Measurements from ENCODE around the gene GRK3.
"Not testable (repeated sequence)": the region's sequence is repeated elsewhere in the genome, so short reads cannot be mapped to it uniquely, and the experiment has no call there.

Gene GRK3

DNA sequence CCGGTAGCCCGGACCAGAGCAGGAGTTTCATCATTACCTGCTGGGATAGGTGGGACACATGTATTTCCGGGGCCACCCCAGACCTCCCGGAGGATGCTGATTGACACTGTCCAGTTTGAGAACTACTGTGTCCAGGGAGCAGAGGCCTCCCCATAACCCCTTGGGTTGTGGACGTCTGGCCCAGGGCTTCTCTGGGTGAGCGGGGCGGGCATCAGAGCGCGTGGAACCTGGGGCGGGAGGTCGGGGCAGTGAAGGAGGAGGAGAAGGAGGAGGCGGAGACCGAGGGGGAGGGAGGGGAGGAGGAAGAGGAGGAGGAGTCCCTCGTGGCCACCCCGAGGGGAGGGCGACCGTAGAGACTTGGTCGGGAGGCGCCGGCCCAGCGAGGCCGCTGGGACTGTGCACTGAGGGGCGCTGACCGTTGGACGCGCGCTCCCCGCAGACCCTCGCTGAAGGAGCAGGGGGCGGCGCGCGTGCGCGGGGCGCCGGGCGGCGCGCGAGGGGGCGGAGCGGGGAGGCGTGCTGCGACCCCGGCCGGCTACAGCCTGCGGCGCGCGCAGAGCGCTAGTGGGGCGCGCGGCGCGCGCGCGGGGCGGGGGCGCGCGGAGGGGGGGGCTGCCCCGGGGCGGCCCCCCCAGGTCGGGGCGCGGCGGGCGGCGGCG is at the start of gene GRK3:
Gene GRK3, plus strand, starts transcription at position 356 of the 659 bp plus-strand sequence. CDS start 366 bp downstream, outside the sequence.
- no peak for DNase-seq (ENCODE audit: low read depth in 2 of 2)

DNA sequence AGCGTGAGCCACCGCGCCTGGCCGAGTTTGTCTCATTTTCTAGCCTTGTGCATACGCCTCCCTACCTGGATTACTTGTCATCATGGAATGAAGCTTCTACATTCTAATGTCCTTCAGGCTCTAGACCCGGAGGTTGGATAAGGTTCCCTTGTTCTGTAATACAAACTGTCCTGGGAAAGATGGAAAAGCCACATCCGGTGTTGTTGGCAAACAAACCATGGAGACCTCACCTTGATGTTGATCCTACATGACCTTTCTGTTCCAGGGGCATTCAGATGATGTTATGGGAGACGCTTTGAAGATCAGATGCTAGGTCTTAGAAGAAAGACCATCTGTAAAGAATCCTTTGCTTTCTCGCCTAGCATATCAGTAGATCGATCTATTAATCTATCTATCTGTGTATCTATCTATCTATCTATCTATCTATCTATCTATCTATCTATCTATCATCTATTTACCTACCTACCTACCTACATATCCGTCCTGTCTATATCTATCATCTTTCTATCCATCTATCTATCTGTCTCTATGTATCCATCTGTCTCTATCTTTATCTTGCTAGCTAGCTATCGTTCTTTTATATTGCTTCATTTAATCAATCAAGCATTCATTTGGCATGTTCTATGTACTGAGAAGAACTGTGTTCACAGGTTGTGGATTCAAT is 46.3 kb upstream of the GRK3 start:
- DNase-seq (ENCODE audit: low read depth in 2 of 2), result no peak

DNA sequence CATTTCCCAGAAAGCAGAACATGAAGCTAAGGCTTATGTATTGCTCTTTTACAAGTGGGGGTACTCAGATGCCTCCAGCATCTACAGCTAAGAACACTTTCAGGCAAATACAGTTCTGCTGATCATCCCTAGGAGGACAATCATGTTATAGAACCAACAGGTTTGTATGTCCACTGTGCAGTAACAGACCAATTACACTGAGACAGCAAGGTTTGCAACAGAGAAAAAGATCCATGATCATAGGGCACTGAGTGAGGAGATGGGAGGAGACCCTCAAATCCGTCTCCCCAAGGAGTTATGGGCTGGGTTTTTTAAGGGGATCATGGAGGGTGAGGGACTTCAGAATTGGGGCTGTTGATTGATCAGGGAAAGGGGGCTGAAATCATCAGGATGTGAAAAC is 39.1 kb upstream of the GRK3 start:
- DNase-seq (ENCODE audit: low read depth in 2 of 2), result no peak

DNA sequence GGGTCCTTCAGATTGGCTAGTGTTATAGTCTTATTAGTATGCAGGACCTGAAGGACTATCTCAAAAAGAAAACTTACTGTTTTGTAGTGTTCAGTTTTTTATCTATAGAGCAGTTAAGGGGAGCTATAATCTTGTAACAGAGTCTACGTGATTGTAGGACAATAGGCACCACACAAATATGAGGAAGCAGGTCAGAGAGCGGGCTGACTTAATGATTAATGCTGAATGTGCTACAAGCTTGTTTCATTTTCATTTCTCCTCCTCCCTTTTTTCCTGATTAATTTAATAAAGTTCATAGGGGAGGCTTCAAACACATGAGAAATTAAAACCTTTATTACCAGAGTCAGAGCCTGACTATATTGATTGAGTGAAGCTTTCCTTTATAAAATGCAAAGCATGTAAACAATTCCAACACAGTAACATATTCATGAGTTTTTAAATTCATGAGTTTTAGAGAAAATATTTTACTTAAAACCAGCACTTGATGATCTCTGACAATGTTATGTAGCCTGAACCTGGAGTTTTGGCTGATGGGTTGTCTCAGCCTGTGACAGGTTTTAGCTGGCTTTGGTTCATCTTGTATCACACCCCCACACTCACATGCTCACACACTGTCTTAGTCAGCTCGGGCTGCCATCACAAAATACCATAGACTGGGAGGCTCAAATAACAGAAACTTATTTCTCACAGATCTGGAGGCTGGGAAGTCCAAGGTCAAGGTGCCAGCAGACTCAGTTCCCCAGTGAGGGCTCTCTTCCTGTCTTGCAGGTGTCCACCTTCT is 38.5 kb upstream of the GRK3 start:
- DNase-seq (ENCODE audit: low read depth in 2 of 2), result not testable (repeated sequence)

DNA sequence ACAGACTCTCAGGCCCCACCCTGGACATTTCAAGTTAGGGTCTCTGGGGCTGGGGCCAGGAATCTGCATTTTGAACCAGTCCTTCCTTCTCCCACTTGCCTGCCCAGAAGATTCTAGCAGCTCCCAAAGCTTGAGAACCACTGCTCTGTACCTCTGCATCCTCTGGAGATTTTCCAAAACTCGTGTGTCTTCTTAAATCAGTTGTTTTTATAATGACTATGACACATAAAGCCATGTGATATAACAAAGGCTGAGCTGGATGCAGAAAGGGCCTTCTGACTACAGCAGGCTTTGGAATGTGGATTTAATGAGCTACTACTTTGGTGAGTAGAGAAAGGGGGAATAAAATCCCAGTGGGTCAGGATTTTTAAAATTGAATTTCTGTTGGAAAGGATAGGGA is 37.5 kb upstream of the GRK3 start:
- DNase-seq (ENCODE audit: low read depth in 2 of 2), result not testable (repeated sequence)

DNA sequence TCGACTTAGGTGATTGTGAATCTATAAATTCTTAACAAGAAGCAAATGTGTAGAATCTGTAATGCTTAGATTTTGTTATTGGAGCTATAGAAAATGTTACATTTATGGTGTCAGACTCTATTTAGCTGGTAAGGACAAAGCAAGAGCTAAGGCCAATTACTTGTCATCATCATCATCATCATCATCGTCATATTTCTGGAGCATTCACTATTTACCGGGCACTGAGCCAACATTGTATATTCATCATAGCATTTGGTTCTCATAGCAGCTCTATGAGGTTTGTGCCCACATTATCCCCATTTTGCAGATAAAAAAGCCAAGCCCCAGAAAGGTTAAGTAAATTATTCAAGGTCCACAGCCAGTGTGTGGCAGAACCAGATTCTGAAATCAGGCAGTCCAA is 36.4 kb upstream of the GRK3 start:
- not testable (repeated sequence) for DNase-seq (ENCODE audit: low read depth in 2 of 2)

DNA sequence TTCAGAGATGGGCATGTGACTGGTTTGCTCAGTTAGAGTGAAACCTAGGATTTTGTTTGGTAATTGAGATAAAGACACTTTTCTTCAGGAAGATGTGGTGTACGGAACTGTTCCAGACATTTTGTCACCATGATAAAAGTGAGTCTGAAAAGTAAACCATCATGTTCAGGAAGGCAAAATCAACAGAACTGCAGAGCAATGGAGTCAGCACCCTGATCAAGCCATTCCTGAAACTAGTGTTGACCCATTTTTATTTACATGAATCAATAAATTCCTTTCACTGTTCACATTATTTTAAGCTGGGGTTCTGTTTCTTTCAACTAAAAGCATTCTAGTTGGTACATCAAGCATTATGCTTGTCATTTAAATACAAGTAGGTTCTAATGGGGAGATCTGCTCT is 35.4 kb upstream of the GRK3 start:
- DNase-seq (ENCODE audit: low read depth in 2 of 2), result not testable (repeated sequence)

DNA sequence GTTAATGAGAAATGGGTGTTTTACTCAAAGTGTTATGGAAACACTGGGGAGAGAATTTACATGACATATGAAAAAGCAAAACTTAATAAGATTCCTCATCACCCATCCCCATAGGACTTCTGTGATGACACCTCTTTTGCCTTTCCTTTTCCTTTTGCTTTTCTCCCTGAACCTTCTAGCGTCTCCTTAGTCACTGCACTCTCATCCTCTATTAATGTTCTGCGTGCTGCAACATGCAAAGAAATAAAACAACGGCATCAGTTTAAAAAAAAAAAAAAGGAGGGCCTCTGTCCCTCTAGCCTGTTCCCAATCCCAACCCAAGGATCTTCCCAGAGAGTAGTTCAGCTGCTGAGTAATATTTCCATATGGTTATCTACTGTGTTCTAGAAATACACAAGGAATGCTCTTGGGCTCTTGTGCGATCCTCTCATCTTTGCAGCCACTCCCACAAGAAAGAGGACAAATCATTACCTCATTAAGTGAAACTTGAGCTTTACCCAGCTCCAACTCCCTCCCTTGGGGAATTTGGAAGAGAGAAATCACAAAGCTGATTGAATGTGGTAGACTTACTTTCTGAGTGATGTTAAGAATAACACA is 34.8 kb upstream of the GRK3 start:
- DNase-seq (ENCODE audit: low read depth in 2 of 2), result not testable (repeated sequence)

DNA sequence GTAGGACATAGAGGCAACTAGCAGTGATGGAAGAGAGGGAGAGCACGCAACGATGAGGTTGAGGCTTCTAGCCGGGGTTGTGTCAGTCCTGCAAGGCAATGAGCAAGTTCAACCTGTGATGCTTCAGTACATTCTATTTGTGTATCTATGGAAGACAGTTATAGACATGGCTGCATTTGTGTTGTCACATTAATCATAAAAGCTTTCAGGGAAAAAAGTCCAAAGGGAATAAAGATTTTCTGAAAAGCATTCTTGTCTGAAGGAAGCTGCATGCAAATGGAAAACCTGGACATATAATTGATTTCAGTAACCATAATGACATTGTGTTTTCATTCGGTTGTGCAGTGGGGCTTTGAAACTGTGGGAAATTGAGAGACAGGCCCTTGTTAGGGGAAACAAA is 32.8 kb upstream of the GRK3 start:
- DNase-seq (ENCODE audit: low read depth in 2 of 2), result not testable (repeated sequence)

DNA sequence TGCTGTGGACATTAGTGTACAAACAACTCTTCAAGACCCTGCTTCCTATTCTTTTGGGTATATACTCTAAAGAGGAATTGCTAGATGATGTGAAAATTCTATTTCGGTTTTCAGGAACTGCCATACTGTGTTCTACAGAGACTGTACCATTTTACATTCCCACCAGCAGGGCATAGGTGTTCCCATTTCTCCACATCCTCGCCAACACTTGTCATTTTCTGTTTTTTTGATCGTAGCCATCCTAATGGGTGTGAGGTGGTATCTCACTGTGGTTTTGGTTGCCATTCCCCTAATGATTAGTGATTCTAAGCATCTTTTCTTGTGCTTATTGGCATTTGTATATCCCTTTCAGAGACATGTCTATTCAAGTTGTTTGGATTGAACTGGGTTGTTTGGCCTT is 29.8 kb upstream of the GRK3 start:
- DNase-seq (ENCODE audit: low read depth in 2 of 2), result no peak

DNA sequence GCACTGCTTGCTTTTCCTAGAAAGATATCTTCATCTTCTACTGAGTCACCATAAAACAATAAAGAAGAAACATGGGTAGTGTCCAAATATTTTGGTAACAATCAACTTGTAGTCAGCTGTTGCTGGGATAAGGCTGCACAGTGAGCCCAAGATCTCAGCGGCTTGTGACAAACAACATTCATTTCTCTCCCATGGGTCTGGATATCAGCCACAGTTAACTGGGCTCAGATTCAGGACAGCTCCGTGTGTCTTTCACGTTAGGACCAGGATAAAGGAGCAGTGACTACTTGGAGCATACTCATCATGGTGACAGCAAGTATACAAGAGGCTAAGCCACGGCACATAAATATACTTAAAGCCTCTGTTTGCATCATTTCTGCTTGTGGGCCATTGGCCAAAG is 27.9 kb upstream of the GRK3 start:
- DNase-seq (ENCODE audit: low read depth in 2 of 2), result no peak

DNA sequence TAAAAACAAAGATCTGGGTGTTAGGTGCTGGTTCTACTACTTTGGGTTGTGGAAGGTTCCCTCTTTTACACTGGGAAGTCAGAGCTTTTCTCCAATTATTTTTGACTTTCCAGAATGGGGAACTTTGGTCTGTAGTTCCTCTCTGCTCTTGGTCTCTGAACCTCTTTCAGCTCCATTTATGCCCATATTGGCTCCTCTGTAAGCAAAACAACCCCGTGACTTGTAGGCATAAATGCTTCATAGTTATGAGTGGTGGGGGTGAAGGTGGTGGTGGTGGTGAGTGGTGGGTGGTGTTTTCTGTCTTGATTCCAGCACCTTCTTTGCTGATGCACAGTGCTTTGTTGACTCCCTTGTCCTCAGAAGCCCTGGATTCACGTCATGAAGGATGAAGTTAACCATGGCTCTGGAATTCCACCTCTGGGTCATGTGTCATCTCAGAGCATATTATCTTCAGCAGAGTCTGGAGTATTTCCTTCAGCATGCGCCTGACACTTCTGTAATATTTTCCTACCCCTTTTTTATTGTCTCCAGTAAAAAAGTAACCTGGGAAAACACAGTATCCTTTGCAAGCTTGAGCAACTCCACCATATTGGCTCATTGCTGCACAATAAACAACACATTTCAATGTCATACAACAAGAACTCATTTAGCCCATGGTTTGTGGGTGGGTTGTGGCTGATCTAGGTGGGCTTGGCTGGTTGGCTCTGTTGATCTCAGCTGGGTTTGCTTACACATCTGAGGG is 24.1 kb upstream of the GRK3 start:
- no peak for DNase-seq (ENCODE audit: low read depth in 2 of 2)

DNA sequence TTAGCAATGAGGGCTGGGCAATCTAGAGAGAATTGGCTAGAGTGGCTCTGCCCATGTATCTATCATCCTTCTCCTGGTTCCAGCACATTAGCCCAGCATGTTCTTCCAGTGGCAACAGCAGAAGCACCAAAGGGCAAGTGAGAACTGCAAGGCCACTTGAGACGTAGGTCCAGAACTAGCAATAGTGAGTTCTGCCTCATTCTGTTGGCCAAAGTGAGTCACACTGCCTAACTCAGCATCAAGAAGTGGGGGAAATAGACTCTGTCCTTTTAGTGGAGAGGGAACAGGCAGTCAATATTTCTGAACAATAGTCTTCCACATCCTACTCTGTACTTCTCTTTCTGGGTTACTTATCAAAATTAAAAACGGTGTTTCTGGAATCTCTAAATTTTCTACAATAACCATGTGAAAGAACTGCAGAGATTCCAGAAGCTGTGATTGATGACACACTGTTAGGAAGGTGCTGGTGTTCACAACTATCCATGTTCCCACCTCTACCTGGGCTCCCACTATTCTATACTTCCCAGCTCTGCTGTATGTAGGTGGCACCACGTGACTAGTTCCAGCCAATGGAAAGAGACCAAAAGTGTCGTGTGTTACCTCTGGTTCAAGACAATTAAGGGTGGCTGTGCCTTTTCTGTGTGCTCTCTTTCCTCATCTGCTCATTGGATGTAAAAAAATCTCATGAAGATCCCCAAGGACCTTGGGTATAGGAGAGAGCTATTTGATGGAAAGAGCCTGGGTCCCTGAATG is 23.4 kb upstream of the GRK3 start:
- no peak for DNase-seq (ENCODE audit: low read depth in 2 of 2)

DNA sequence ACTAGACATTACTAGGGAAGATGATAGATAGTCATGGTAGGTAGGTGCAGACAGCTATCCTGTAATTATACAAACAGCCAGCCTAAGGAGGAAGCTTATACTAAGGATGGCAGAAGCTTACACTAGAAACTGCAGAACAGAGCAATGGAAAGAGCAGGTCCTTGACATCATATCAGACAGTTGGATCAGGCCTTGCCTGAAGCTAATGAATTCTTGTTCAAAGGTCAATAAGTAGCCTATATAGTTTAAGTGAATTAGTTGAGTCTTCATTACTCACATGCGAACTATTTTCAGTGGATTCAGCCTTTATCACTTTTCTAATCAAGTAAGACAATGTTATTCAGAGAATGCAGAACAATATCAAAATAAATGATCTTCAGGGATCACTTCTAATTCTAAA is 22.3 kb upstream of the GRK3 start:
- DNase-seq (ENCODE audit: low read depth in 2 of 2), result no peak

DNA sequence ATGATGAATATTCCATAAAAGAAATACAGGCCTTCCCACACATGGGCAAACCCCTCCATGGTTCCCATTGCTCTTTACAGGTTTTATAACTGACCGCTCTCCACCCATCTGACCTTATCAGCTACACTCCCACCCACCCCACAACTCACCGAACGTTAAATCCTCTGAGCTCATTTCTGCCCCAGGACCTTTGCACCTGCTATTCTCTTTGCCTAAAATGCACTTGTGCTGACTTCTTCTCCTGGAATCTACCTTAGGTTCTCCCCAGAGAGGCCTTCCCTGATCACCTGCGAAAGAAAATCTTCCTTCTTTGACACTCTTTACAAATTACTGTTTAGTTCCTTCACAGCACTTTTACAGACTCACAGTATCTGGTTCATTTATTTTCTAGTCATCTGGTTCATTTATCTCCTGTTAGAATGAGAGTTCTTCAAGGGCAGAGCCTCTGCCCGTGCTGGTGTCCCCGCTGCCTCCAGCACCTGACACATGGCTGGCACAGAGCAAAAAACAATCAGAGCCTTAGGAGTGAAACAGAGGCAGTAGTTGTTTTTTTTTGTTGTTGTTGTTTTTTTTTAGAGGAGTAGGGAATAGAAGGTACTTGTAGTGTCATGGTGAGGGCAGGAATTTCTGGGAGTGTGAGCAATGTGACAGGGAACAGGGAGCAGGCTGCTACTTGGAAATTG is 21.6 kb upstream of the GRK3 start:
- no peak for DNase-seq (ENCODE audit: low read depth in 2 of 2)

DNA sequence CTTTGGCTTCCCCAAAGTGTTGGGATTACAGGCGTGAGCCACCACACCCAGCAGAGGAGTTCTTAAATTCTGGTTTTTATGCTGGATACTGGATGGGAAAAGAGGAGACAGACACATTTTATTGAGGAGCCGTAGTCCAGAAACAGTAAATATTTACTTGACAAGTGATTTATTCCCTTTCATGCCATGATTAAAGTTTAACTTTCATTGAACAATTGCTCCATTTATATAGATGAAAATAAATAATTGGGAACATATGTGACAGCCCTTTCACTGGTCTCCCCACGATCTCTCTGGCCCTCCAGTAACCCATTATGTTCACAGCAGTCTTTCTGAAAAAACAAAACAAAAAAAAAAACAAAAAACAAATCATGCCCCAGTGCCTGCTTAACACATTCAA is 19.3 kb upstream of the GRK3 start:
- DNase-seq (ENCODE audit: low read depth in 2 of 2), result no peak

DNA sequence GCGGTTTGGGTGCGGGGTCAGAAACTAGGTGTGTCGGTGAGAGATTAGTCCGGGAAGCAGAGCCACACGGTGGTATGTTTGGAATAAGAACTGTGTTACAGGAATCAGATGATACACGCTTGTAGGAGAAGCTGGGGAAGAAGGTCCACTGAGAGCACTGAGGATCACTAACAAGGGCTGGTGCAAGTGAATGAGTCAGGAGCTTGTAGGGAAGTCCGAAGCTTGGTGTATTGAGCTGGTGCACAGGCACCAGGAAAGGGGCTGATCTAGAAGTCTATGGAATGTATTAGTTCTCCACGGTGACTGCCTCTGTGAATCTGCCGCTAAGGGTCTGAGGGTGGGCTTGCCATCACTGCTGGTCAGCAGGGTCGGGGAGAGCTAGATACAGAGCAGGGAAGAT is 18.8 kb upstream of the GRK3 start:
- DNase-seq (ENCODE audit: low read depth in 2 of 2), result no peak

DNA sequence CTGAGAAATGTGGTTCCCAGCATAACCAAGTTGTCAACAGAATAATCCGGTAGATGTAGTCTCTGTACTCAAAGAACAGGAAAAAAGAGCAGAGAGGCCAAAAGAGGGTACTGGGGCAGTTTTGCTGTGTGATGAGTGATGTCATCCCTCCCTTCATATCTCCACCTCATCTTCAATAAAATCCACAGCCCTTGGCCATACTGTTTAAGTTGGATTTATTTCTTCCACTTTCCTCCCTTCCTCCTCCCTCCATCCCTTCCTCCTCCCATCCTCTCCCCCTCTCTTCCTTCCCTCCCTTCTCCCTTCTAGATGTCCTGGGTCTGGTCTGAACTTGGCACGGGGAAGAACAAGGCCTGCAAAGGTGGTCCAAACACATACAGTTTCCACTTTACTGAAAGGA is 18.2 kb upstream of the GRK3 start:
- no peak for DNase-seq (ENCODE audit: low read depth in 2 of 2)

DNA sequence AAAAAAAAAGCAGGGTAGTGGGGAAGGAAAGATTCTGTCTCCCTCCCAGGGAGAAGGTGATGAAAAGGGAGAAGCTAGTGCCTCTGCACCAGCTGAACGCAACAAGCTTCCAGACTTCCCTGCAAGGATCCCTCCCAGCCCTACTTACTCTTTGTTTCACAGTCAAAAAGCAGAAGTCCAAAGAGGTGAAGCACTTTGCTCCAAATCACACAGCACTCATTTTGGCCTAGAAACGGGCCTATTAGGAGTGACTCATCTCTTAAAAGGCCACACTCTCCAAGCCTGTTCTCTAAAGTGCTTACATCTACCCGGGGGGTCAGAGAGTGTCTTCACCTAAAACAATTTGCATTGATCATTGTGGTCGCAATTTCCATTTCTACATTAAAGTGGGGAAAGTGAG is 17.7 kb upstream of the GRK3 start:
- no peak for DNase-seq (ENCODE audit: low read depth in 2 of 2)

DNA sequence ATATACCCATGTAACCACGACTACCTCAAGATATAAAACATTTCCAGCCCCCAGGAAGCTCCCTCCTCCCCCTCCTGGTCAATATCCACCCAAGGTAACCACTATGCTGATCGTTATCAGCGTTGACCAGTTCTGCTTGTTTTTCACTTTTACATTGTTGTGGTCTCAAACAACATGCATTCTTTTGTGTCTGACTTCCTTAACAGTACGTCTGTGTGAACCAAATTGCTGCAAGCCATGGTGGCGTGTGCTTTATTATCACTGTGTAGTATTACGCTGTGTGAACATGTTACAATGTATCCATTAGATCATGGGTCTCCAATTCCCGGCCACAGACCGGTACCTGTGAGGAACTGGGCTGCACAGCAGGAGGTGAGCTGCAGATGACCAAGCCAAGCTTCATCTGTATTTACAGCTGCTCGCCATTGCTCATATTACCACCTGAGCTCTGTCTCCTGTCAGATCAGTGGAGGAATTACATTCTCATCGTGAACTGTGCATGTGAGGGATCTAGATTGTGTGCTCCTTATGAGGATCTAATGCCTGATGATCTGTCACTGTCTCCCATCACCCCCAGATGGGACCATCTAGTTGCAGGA is 15.5 kb upstream of the GRK3 start:
- DNase-seq (ENCODE audit: low read depth in 2 of 2), result no peak

All from fibroblast of skin of left biceps (primary cell).